Dermis blood vessel endothelial cell (primary cell): ENCODE data around the gene PPP1R26. TPM values are rescaled to one million over a fixed set of nuclear protein-coding genes. Genes with fewer than 3 reads are reported as not detected.

Experiments used
- DNase-seq: peaks from one replicate; pipeline ENCODE4 v3.0.0; 2010
- total RNA-seq: library from RNA; depleted of rRNA; stranded (reverse); fragments of >200 nt; gene quantifications from 2 replicates; pipeline ENCODE4 v1.2.3, GENCODE V29; 2014

The PPP1R26 gene
- total RNA-seq, 1 donor from 2014 or later = 20.8 TPM

- no peak for DNase-seq
Observed at GRCh38 chr9:135488527-135488926, 8.9 kb downstream of the PPP1R26 start.

GRCh38 chr9:135489188-135489906 lies 9.8 kb downstream of the PPP1R26 start:
- DNase-seq = no peak

GRCh38 chr9:135490166-135490870 lies 10.7 kb downstream of the PPP1R26 start:
- DNase-seq = no peak

- no peak for DNase-seq
Observed at GRCh38 chr9:135490980-135491464, 11.4 kb downstream of the PPP1R26 start.

- DNase-seq = no peak
Observed at GRCh38 chr9:135491764-135492163, 12.2 kb downstream of the PPP1R26 start.

GRCh38 chr9:135492886-135493669 lies 13.5 kb downstream of the PPP1R26 start:
- no peak for DNase-seq

GRCh38 chr9:135494791-135495559 lies 15.4 kb downstream of the PPP1R26 start:
- no peak for DNase-seq

GRCh38 chr9:135498381-135499126 lies 19.0 kb downstream of the PPP1R26 start:
- DNase-seq = no peak

- peak; percentile 95 for DNase-seq
Observed at GRCh38 chr9:135499326-135500070, 19.9 kb downstream of the PPP1R26 start.

- peak; percentile 52 for DNase-seq
Observed at GRCh38 chr9:135500071-135500524, 20.5 kb downstream of the PPP1R26 start.

- DNase-seq = peak; percentile 92
Observed at GRCh38 chr9:135500525-135501260, 21.1 kb downstream of the PPP1R26 start, which contains the start of gene MRPS2. MRPS2 (plus strand) TSS chr9:135500682; CDS start chr9:135500711, 29 bp downstream.

- peak; percentile 79 for DNase-seq
Observed at GRCh38 chr9:135501261-135502167, 21.9 kb downstream of the PPP1R26 start.

- DNase-seq = no peak
Observed at GRCh38 chr9:135502168-135502872, 22.7 kb downstream of the PPP1R26 start.

- no peak for DNase-seq
Observed at GRCh38 chr9:135502873-135503321, 23.3 kb downstream of the PPP1R26 start.

GRCh38 chr9:135503371-135504261 lies 24.0 kb downstream of the PPP1R26 start:
- no peak for DNase-seq

GRCh38 chr9:135504262-135505243 lies 25.0 kb downstream of the PPP1R26 start:
- DNase-seq = peak; percentile 82
